Heart left ventricle (tissue), 16 donors: Measurements from ENCODE around the gene NQO1. TPM values are rescaled to one million over a fixed set of nuclear protein-coding genes. Genes with fewer than 3 reads are reported as not detected.

Experiments used
- ATAC-seq, 4 donors: fragments of 200-7000 bp; cut with Tn5 transposase; one replicate each; pipeline ENCODE4 v1.9.1; 2020 to 2022; ENCODE audit warnings: moderate library complexity in 4 of 4, mild to moderate bottlenecking in 3 of 4, moderate number of reproducible peaks in 1 of 4
- DNase-seq, 5 donors: peaks; one replicate each; pipeline ENCODE4 v3.0.0-alpha.2; 2020
- H3K27ac ChIP-seq, 12 donors: fragments of 200-600 bp; sonication (generic) in 4 of 12; one replicate each; pipeline versions ENCODE4 v1.5.0 to v1.8.0; 2016 to 2022; ENCODE audit warnings: mild to moderate bottlenecking in 2 of 12
- H3K27me3 ChIP-seq, 9 donors: fragments of 200-600 bp; sonication (generic) in 2 of 9; one replicate each; pipeline versions ENCODE4 v1.5.1 to v1.8.0; 2016 to 2022; ENCODE audit warnings: mild to moderate bottlenecking in 3 of 9
- H3K36me3 ChIP-seq, 9 donors: fragments of 200-600 bp; sonication (generic) in 2 of 9; one replicate each; pipeline versions ENCODE4 v1.5.0 to v1.8.0; 2018 to 2022; ENCODE audit warnings: mild to moderate bottlenecking in 2 of 9
- H3K4me1 ChIP-seq, 12 donors: fragments of 200-600 bp; sonication (generic) in 4 of 12; one replicate each; pipeline versions ENCODE4 v1.5.0 to v1.8.0; 2016 to 2022; ENCODE audit warnings: mild to moderate bottlenecking in 3 of 12
- H3K4me3 ChIP-seq, 12 donors: fragments of 200-600 bp; sonication (generic) in 4 of 12; one replicate each; pipeline versions ENCODE4 v1.5.0 to v1.8.0; 2017 to 2022; ENCODE audit warnings: mild to moderate bottlenecking in 9 of 12, moderate library complexity in 4 of 12
- H3K9me3 ChIP-seq, 12 donors: fragments of 200-600 bp; sonication (generic) in 4 of 12; one replicate each; pipeline versions ENCODE4 v1.5.0 to v1.8.0; 2016 to 2022; ENCODE audit warnings: mild to moderate bottlenecking in 1 of 12
- CTCF ChIP-seq, 12 donors: fragments of 200-600 bp; sonication (generic) in 4 of 12; IDR thresholded peaks; one replicate each; pipeline versions ENCODE4 v1.5.0 to v1.8.0; 2018 to 2022; ENCODE audit warnings: antibody characterized with exemption in 12 of 12, mild to moderate bottlenecking in 5 of 12
- POLR2A ChIP-seq, 2 donors: fragments of 450-650 bp; IDR thresholded peaks; one replicate each; pipeline ENCODE4 v1.6.1; 2017; ENCODE audit warnings: antibody characterized with exemption in 2 of 2, mild to moderate bottlenecking in 2 of 2, moderate library complexity in 2 of 2
- WGBS, 4 donors: extraction: QIAGEN DNeasy Blood & Tissue Kit in 2 of 4; methylation state at CpG; one replicate each; pipeline versions ENCODE4 v1.1.5 to v1.1.7; 2013 to 2018; 5-methylcytosine and 5-hydroxymethylcytosine counted together
- intact Hi-C, 10 donors: fragments of 100-400 bp; cut with DNase I; formaldehyde crosslinking; loops; one replicate each; pipeline versions ENCODE4 v1.11.1 to v1.14.2; 2022
- polyA plus RNA-seq, 2 donors: library from polyadenylated mRNA; stranded (reverse); fragments of 200-250 nt; gene quantifications; one replicate each; pipeline ENCODE4 v1.2.3, GENCODE V29; 2013
- total RNA-seq, 9 donors: library from RNA; depleted of rRNA in 2 of 9; stranded (reverse); fragments of >200 nt in 2 of 9; fragmentation: NEBNext Ultra II Directional in 3 of 9; extraction: Animal tissue kit (Norgen Biotek cat#: 25700) in 3 of 9; gene quantifications; one replicate each; pipeline versions ENCODE4 v1.1.0 to v1.2.4, GENCODE V29; 2016 to 2023
- donor health status: ischemic (EF 13 %, LVEDD 7.1; RV severe dilation, severe dysfunction).
- donor health status: healthy with polysubstance abuse.
- donor health status: DM: no; HTN: yes; CAD: no.
- donor health status: DM: no; HTN: no; CAD: no.
- donor health status: ischemic (EF 25% LVEDD 6.9; RV normal size, moderate dysfunction).
- donor health status: ischemic (EF 25% LVEDD 5.7; RV mildly dilated, moderate dysfunction).
- donor health status: healthy.
- donor health status: DM: yes; HTN: yes; CAD: no.
- donor health status: ischemic (EF 35%, LVEDD 5.7; RV mildly dilated, moderate dysfunction).
- donor health status: nonischemic (EF 11% LVEDD 7.7; RV severe dilation, severe dysfunction).
- donor health status: DM: yes; HTN: yes; CAD: no.
- donor health status: PGD.
- donor health status: ischemic (EF 29% LVEDD 5.4; RV normal size, mild dysfunction).
- donor health status: nonischemic (EF 23%, LVEDD 6.1; RV moderate dilation, normal function).

The NQO1 gene
- total and polyA plus RNA-seq, 11 donors: 7.6 to 76.8 (median 12.8) TPM

GRCh38 chr16:69707920-69708683 lies 18.3 kb downstream of the NQO1 start:
- no peak for DNase-seq
- H3K4me3 ChIP-seq: no peak overlapping the region
- 84 to 88% (median 85%) methylated on average over 10 of the region's 10 CpGs for WGBS, 4 donors
- no peaks in the 10 kb centered on the region for H3K27me3 ChIP-seq
- H3K36me3 ChIP-seq: peaks cover 0 to 67% (median 42%) of the 10 kb centered on the region in 9 donors
- no peak overlapping the region for H3K27ac ChIP-seq
- TF ChIP-seq POLR2A (IDR thresholded peaks at IDR 0.05): no peak
- TF ChIP-seq CTCF (IDR thresholded peaks at IDR 0.05): no peak
- no peak for ATAC-seq
- peaks cover 0 to 9% (median 0%) of the 10 kb centered on the region in 12 donors for H3K4me1 ChIP-seq
- no peaks in the 10 kb centered on the region for H3K9me3 ChIP-seq
- intact Hi-C loops: loop anchor here in 3 of 10 donors (2.0 to 10.0 kb wide), 3 partner anchors 44 to 313 kb away; partner anchors contain the start of gene NOB1 (in 2 of the 3)

- DNase-seq (no peak), ATAC-seq (no peak)
- Histone ChIP-seq H3K27ac (no peak overlapping the region), H3K4me1 (peaks cover 0 to 9% (median 0%) of the 10 kb centered on the region in 12 donors), H3K36me3 (peaks cover 0 to 67% (median 34%) of the 10 kb centered on the region in 9 donors), H3K27me3 (no peaks in the 10 kb centered on the region), H3K9me3 (no peaks in the 10 kb centered on the region), H3K4me3 (no peak overlapping the region)
- intact Hi-C loops: loop anchor here in 2 of 10 donors (5.0 to 10.0 kb wide), 2 partner anchors 45 to 312 kb away; partner anchors contain the start of gene NOB1 (in 1 of the 2)
- 86 to 96% (median 92%) methylated on average over 2 of the region's 2 CpGs for WGBS, 4 donors
- TF ChIP-seq POLR2A (IDR thresholded peaks at IDR 0.05) (no peak), CTCF (IDR thresholded peaks at IDR 0.05) (no peak)
These were observed 19.4 kb downstream of the NQO1 start for GRCh38 chr16:69706975-69707340.

GRCh38 chr16:69706256-69706974 lies 19.9 kb downstream of the NQO1 start:
- intact Hi-C loops: loop anchor here in 2 of 10 donors (5.0 to 10.0 kb wide), 2 partner anchors 46 to 312 kb away; partner anchors contain the start of gene NOB1 (in 1 of the 2)
- WGBS, 4 donors: 79 to 88% (median 85%) methylated on average over 1 of the region's 1 CpG
- peak overlapping the region in 1 of 12 donors; percentile 11 for H3K27ac ChIP-seq

More at GRCh38 chr16:69706256-69706974, 19.9 kb downstream of the NQO1 start:
- no peaks in the 10 kb centered on the region for H3K9me3 ChIP-seq
- peak in 1 of 4 donors; percentile 33 for ATAC-seq
- no peaks in the 10 kb centered on the region for H3K27me3 ChIP-seq
- no peak for DNase-seq
- peaks cover 0 to 9% (median 0%) of the 10 kb centered on the region in 12 donors for H3K4me1 ChIP-seq
- TF ChIP-seq POLR2A (IDR thresholded peaks at IDR 0.05) (no peak), CTCF (IDR thresholded peaks at IDR 0.05) (no peak)
- H3K4me3 ChIP-seq: no peak overlapping the region
- H3K36me3 ChIP-seq: peaks cover 0 to 65% (median 34%) of the 10 kb centered on the region in 9 donors
